ENCODE data around the gene CRYBA1.
A peak's percentile ranks its signal among the peaks of the same experiment; 100 is the strongest.
"Not testable (repeated sequence)": the region's sequence is repeated elsewhere in the genome, so short reads cannot be mapped to it uniquely, and the experiment has no call there.

Gene CRYBA1

GRCh38 chr17:29257756-29258155, 11.1 kb downstream of the CRYBA1 start:
- no peak overlapping the region for H3K27ac ChIP-seq
- no peak for TF ChIP-seq CTCF (conservative IDR thresholded peaks at IDR 0.05)

- no peak overlapping the region for H3K27ac ChIP-seq
- no peak for TF ChIP-seq CTCF (conservative IDR thresholded peaks at IDR 0.05)
Observed at GRCh38 chr17:29263916-29264315, 17.3 kb downstream of the CRYBA1 start.

GRCh38 chr17:29271980-29272379, 25.3 kb downstream of the CRYBA1 start:
- not testable (repeated sequence) for H3K27ac ChIP-seq

GRCh38 chr17:29273924-29274323, 27.3 kb downstream of the CRYBA1 start:
- no peak overlapping the region; the same call in 1 of the 2 replicates for H3K27ac ChIP-seq
- TF ChIP-seq CTCF (conservative IDR thresholded peaks at IDR 0.05): no peak

- no peak overlapping the region for H3K27ac ChIP-seq
- no peak for TF ChIP-seq CTCF (conservative IDR thresholded peaks at IDR 0.05)
Observed at GRCh38 chr17:29278692-29279091, 32.0 kb downstream of the CRYBA1 start.

GRCh38 chr17:29279397-29280070, 32.9 kb downstream of the CRYBA1 start:
- H3K27ac ChIP-seq: no peak overlapping the region
- no peak for TF ChIP-seq CTCF (conservative IDR thresholded peaks at IDR 0.05)

GRCh38 chr17:29283496-29283895, 36.8 kb downstream of the CRYBA1 start:
- TF ChIP-seq CTCF (conservative IDR thresholded peaks at IDR 0.05): peak; percentile 62
- no peak overlapping the region for H3K27ac ChIP-seq

- no peak for TF ChIP-seq CTCF (conservative IDR thresholded peaks at IDR 0.05)
- H3K27ac ChIP-seq: no peak overlapping the region; the same call in 1 of the 2 replicates
Observed at GRCh38 chr17:29283961-29284360, 37.3 kb downstream of the CRYBA1 start.
